ENCODE measurements around the gene PDIK1L. TPM values are rescaled to one million over a fixed set of nuclear protein-coding genes. Genes with fewer than 3 reads are reported as not detected.
A peak's percentile ranks its signal among the peaks of the same experiment; 100 is the strongest.

Gene PDIK1L
- total and polyA plus RNA-seq, 7 experiments from 2014 or later = 4.7 to 29.6 (median 10.9) TPM

- Mint-ChIP-seq H3K9me3 (no peaks in the 10 kb centered on the region), H3K27me3 (peaks cover 13 to 45% (median 28%) of the 10 kb centered on the region in 5 donors), H3K27ac (no peak overlapping the region), H3K36me3 (no peaks in the 10 kb centered on the region), H3K4me1 (peaks cover 0 to 2% (median 1%) of the 10 kb centered on the region in 7 donors), H3K4me3 (no peak overlapping the region)
- Histone ChIP-seq H3K4me3 (ENCODE audit: low read length) (no peak overlapping the region), H3K27me3 (ENCODE audit: control insufficient read depth in 2 of 2, insufficient read depth in 2 of 2, low read length in 2 of 2) (no peaks in the 10 kb centered on the region), H3K4me1 (ENCODE audit: control insufficient read depth in 2 of 2, insufficient read depth in 2 of 2, low read length in 2 of 2) (no peaks in the 10 kb centered on the region), H3K36me3 (ENCODE audit: control insufficient read depth in 2 of 3, insufficient read depth in 3 of 3, low read length in 3 of 3) (no peaks in the 10 kb centered on the region), H3K9me3 (ENCODE audit: control insufficient read depth in 2 of 3, low read length in 3 of 3) (no peaks in the 10 kb centered on the region), H3K27ac (ENCODE audit: low read depth, low read length) (no peak overlapping the region)
- CTCF ChIA-PET = interaction anchor here (0.5 to 1.2 kb wide), 2 partner anchors 10 to 31 kb away, joined by 3 to 4 read pairs; no protein-coding TSS in a partner anchor
- POLR2A ChIA-PET = interaction anchor here (0.5 kb wide), 1 partner anchor 914 kb away, joined by 4 read pairs; no protein-coding TSS in a partner anchor
- no peak for ATAC-seq
- DNase-seq = no peak
- intact Hi-C loops (cut with micrococcal nuclease) = no loop called here
These were observed 41.2 kb upstream of the PDIK1L start for GRCh38 chr1:26070296-26070962.

GRCh38 chr1:26070963-26071342 is 40.7 kb upstream of the PDIK1L start:
- intact Hi-C loops (cut with micrococcal nuclease) = no loop called here
- Histone ChIP-seq H3K27ac (ENCODE audit: low read depth, low read length) (no peak overlapping the region), H3K4me1 (ENCODE audit: control insufficient read depth in 2 of 2, insufficient read depth in 2 of 2, low read length in 2 of 2) (no peaks in the 10 kb centered on the region), H3K27me3 (ENCODE audit: control insufficient read depth in 2 of 2, insufficient read depth in 2 of 2, low read length in 2 of 2) (no peaks in the 10 kb centered on the region), H3K4me3 (ENCODE audit: low read length) (no peak overlapping the region), H3K9me3 (ENCODE audit: control insufficient read depth in 2 of 3, low read length in 3 of 3) (no peaks in the 10 kb centered on the region), H3K36me3 (ENCODE audit: control insufficient read depth in 2 of 3, insufficient read depth in 3 of 3, low read length in 3 of 3) (no peaks in the 10 kb centered on the region)
- POLR2A ChIA-PET = interaction anchor here (0.7 kb wide), 1 partner anchor 8 kb away, joined by 4 read pairs; no protein-coding TSS in a partner anchor
- CTCF ChIA-PET = interaction anchor here (1.2 kb wide), 1 partner anchor 9 kb away, joined by 4 read pairs; no protein-coding TSS in a partner anchor
- no peaks in the 10 kb centered on the region for H3K36me3 Mint-ChIP-seq
- no peak overlapping the region for H3K4me3 Mint-ChIP-seq
- no peak overlapping the region for H3K27ac Mint-ChIP-seq
- peaks cover 5 to 8% (median 6%) of the 10 kb centered on the region in 7 donors for H3K4me1 Mint-ChIP-seq
- DNase-seq (no peak), ATAC-seq (no peak)
- H3K9me3 Mint-ChIP-seq = no peaks in the 10 kb centered on the region
- peaks cover 13 to 49% (median 28%) of the 10 kb centered on the region in 5 donors for H3K27me3 Mint-ChIP-seq

- Mint-ChIP-seq H3K27me3 (peaks cover 13 to 55% (median 28%) of the 10 kb centered on the region in 5 donors), H3K4me3 (no peak overlapping the region), H3K9me3 (peaks cover 0 to 1% (median 0%) of the 10 kb centered on the region in 11 donors), H3K36me3 (peaks cover 0 to 2% (median 0%) of the 10 kb centered on the region in 5 donors), H3K27ac (no peak overlapping the region), H3K4me1 (peaks cover 6 to 13% (median 7%) of the 10 kb centered on the region in 7 donors)
- no peaks in the 10 kb centered on the region for H3K4me1 ChIP-seq (ENCODE audit: control insufficient read depth in 2 of 2, insufficient read depth in 2 of 2, low read length in 2 of 2)
- no peak overlapping the region for H3K4me3 ChIP-seq (ENCODE audit: low read length)
- H3K27me3 ChIP-seq (ENCODE audit: control insufficient read depth in 2 of 2, insufficient read depth in 2 of 2, low read length in 2 of 2) = no peaks in the 10 kb centered on the region
- intact Hi-C loops (cut with micrococcal nuclease) = no loop called here
- CTCF ChIA-PET = no interaction called here
- no peaks in the 10 kb centered on the region for H3K9me3 ChIP-seq (ENCODE audit: control insufficient read depth in 2 of 3, low read length in 3 of 3)
- H3K27ac ChIP-seq (ENCODE audit: low read depth, low read length) = no peak overlapping the region
- POLR2A ChIA-PET = no interaction called here
- ATAC-seq (no peak), DNase-seq (no peak)
- no peaks in the 10 kb centered on the region for H3K36me3 ChIP-seq (ENCODE audit: control insufficient read depth in 2 of 3, insufficient read depth in 3 of 3, low read length in 3 of 3)
These were observed 39.3 kb upstream of the PDIK1L start for GRCh38 chr1:26072305-26072704.

GRCh38 chr1:26075421-26076144 is 36.0 kb upstream of the PDIK1L start:
- Histone ChIP-seq H3K36me3 (ENCODE audit: control insufficient read depth in 2 of 3, insufficient read depth in 3 of 3, low read length in 3 of 3) (no peaks in the 10 kb centered on the region), H3K27ac (ENCODE audit: low read depth, low read length) (no peak overlapping the region), H3K9me3 (ENCODE audit: control insufficient read depth in 2 of 3, low read length in 3 of 3) (no peaks in the 10 kb centered on the region), H3K27me3 (ENCODE audit: control insufficient read depth in 2 of 2, insufficient read depth in 2 of 2, low read length in 2 of 2) (no peaks in the 10 kb centered on the region), H3K4me1 (ENCODE audit: control insufficient read depth in 2 of 2, insufficient read depth in 2 of 2, low read length in 2 of 2) (no peaks in the 10 kb centered on the region), H3K4me3 (ENCODE audit: low read length) (no peak overlapping the region)
- Mint-ChIP-seq H3K4me3 (no peak overlapping the region), H3K27me3 (peaks cover 13 to 54% (median 23%) of the 10 kb centered on the region in 5 donors), H3K36me3 (peaks cover 0 to 2% (median 0%) of the 10 kb centered on the region in 5 donors), H3K9me3 (peaks cover 0 to 1% (median 0%) of the 10 kb centered on the region in 11 donors), H3K27ac (peak overlapping the region in 1 of 9 donors; percentile 11), H3K4me1 (peaks cover 6 to 13% (median 7%) of the 10 kb centered on the region in 7 donors)
- ChIA-PET CTCF (no interaction called here), POLR2A (no interaction called here)
- DNase-seq (no peak), ATAC-seq (no peak)
- intact Hi-C loops (cut with micrococcal nuclease) = no loop called here

- Histone ChIP-seq H3K4me3 (ENCODE audit: low read length) (no peak overlapping the region), H3K9me3 (ENCODE audit: control insufficient read depth in 2 of 3, low read length in 3 of 3) (no peaks in the 10 kb centered on the region), H3K27me3 (ENCODE audit: control insufficient read depth in 2 of 2, insufficient read depth in 2 of 2, low read length in 2 of 2) (no peaks in the 10 kb centered on the region), H3K36me3 (ENCODE audit: control insufficient read depth in 2 of 3, insufficient read depth in 3 of 3, low read length in 3 of 3) (no peaks in the 10 kb centered on the region), H3K27ac (ENCODE audit: low read depth, low read length) (no peak overlapping the region), H3K4me1 (ENCODE audit: control insufficient read depth in 2 of 2, insufficient read depth in 2 of 2, low read length in 2 of 2) (no peaks in the 10 kb centered on the region)
- ATAC-seq (no peak), DNase-seq (no peak)
- Mint-ChIP-seq H3K9me3 (peaks cover 0 to 1% (median 0%) of the 10 kb centered on the region in 11 donors), H3K4me3 (no peak overlapping the region), H3K27me3 (peaks cover 5 to 51% (median 23%) of the 10 kb centered on the region in 5 donors), H3K36me3 (peaks cover 0 to 2% (median 0%) of the 10 kb centered on the region in 5 donors), H3K27ac (no peak overlapping the region), H3K4me1 (peaks cover 6 to 13% (median 7%) of the 10 kb centered on the region in 7 donors)
- POLR2A ChIA-PET = no interaction called here
- CTCF ChIA-PET = no interaction called here
- intact Hi-C loops (cut with micrococcal nuclease) = no loop called here
These were observed 34.1 kb upstream of the PDIK1L start for GRCh38 chr1:26077524-26077923.

- peaks cover 0 to 1% (median 0%) of the 10 kb centered on the region in 11 donors for H3K9me3 Mint-ChIP-seq
- H3K36me3 Mint-ChIP-seq = peaks cover 0 to 2% (median 0%) of the 10 kb centered on the region in 5 donors
These were observed 33.1 kb upstream of the PDIK1L start for GRCh38 chr1:26078286-26079177.

More at GRCh38 chr1:26078286-26079177, 33.1 kb upstream of the PDIK1L start:
- intact Hi-C loops (cut with micrococcal nuclease) = no loop called here
- Histone ChIP-seq H3K9me3 (ENCODE audit: control insufficient read depth in 2 of 3, low read length in 3 of 3) (no peaks in the 10 kb centered on the region), H3K27ac (ENCODE audit: low read depth, low read length) (no peak overlapping the region), H3K4me1 (ENCODE audit: control insufficient read depth in 2 of 2, insufficient read depth in 2 of 2, low read length in 2 of 2) (no peaks in the 10 kb centered on the region), H3K27me3 (ENCODE audit: control insufficient read depth in 2 of 2, insufficient read depth in 2 of 2, low read length in 2 of 2) (no peaks in the 10 kb centered on the region), H3K4me3 (ENCODE audit: low read length) (no peak overlapping the region), H3K36me3 (ENCODE audit: control insufficient read depth in 2 of 3, insufficient read depth in 3 of 3, low read length in 3 of 3) (no peaks in the 10 kb centered on the region)
- H3K4me3 Mint-ChIP-seq = no peak overlapping the region
- no peak overlapping the region for H3K27ac Mint-ChIP-seq
- DNase-seq = no peak
- H3K27me3 Mint-ChIP-seq = peaks cover 0 to 51% (median 16%) of the 10 kb centered on the region in 5 donors
- POLR2A ChIA-PET = no interaction called here
- peaks cover 6 to 13% (median 7%) of the 10 kb centered on the region in 7 donors for H3K4me1 Mint-ChIP-seq
- CTCF ChIA-PET = interaction anchor here (0.6 kb wide), 1 partner anchor 271 kb away, joined by 3 read pairs; no protein-coding TSS in a partner anchor
- ATAC-seq = no peak
